ENCODE measurements around the gene ATG3. TPM values are rescaled to one million over a fixed set of nuclear protein-coding genes. Genes with fewer than 3 reads are reported as not detected.
"Not testable (repeated sequence)": the region's sequence is repeated elsewhere in the genome, so short reads cannot be mapped to it uniquely, and the experiment has no call there.

The ATG3 gene
- total and polyA plus RNA-seq, 2 donors (not counting 1 experiment from before 2014, with no cell fraction given): 65.2 to 92.2 TPM

- no peak for DNase-seq (ENCODE audit: low read depth in 2 of 2)
- H2AFZ ChIP-seq (ENCODE audit: low read length): no peak overlapping the region
- no peak overlapping the region for H3K9ac ChIP-seq (ENCODE audit: insufficient read depth, low read length)
- no peak overlapping the region for H3K4me3 ChIP-seq (replicated peaks in 1 of 4; ENCODE audit: control extremely low read depth in 1 of 4, insufficient read depth in 1 of 4, low read depth in 3 of 4, low read length in 4 of 4)
- H3K36me3 ChIP-seq (ENCODE audit: control insufficient read depth, insufficient read depth, low read length): no peaks in the 10 kb centered on the region
- no peaks in the 10 kb centered on the region for H3K9me3 ChIP-seq (ENCODE audit: control insufficient read depth, insufficient read depth, low read depth, low read length)
- H3K4me1 ChIP-seq (ENCODE audit: control insufficient read depth, extremely low read depth, insufficient read depth, low read length): no peaks in the 10 kb centered on the region
- no peak overlapping the region for H3K27ac ChIP-seq (ENCODE audit: insufficient read depth, low read length)
- no peaks in the 10 kb centered on the region for H3K27me3 ChIP-seq (ENCODE audit: control insufficient read depth, insufficient read depth, low read length)
- no peak overlapping the region for H3K4me2 ChIP-seq (ENCODE audit: extremely low read depth, insufficient read depth, low read length)
- no peaks in the 10 kb centered on the region for H4K20me1 ChIP-seq (ENCODE audit: control insufficient read depth, extremely low read depth, insufficient read depth, low read length)
- TF ChIP-seq CTCF (conservative IDR thresholded peaks at IDR 0.05 in 1 of 2, IDR thresholded peaks at IDR 0.05 in 1 of 2; ENCODE audit: low read depth in 1 of 2, low read length in 2 of 2) (no peak), EZH2 (IDR thresholded peaks at IDR 0.05; ENCODE audit: low read length, missing control alignments) (no peak)
- H3K79me2 ChIP-seq (ENCODE audit: control insufficient read depth, insufficient read depth, low read length): no peaks in the 10 kb centered on the region
Measured at GRCh38 chr3:112497897-112498548, 63.7 kb downstream of the ATG3 start.

GRCh38 chr3:112496366-112497067, 65.2 kb downstream of the ATG3 start:
- Histone ChIP-seq H3K4me3 (replicated peaks in 1 of 4; ENCODE audit: control extremely low read depth in 1 of 4, insufficient read depth in 1 of 4, low read depth in 3 of 4, low read length in 4 of 4) (no peak overlapping the region), H3K79me2 (ENCODE audit: control insufficient read depth, insufficient read depth, low read length) (no peaks in the 10 kb centered on the region), H2AFZ (ENCODE audit: low read length) (no peak overlapping the region), H3K4me2 (ENCODE audit: extremely low read depth, insufficient read depth, low read length) (no peak overlapping the region), H3K27me3 (ENCODE audit: control insufficient read depth, insufficient read depth, low read length) (no peaks in the 10 kb centered on the region), H3K4me1 (ENCODE audit: control insufficient read depth, extremely low read depth, insufficient read depth, low read length) (no peaks in the 10 kb centered on the region), H3K9me3 (ENCODE audit: control insufficient read depth, insufficient read depth, low read depth, low read length) (no peaks in the 10 kb centered on the region), H3K36me3 (ENCODE audit: control insufficient read depth, insufficient read depth, low read length) (no peaks in the 10 kb centered on the region), H3K27ac (ENCODE audit: insufficient read depth, low read length) (no peak overlapping the region), H4K20me1 (ENCODE audit: control insufficient read depth, extremely low read depth, insufficient read depth, low read length) (no peaks in the 10 kb centered on the region), H3K9ac (ENCODE audit: insufficient read depth, low read length) (no peak overlapping the region)
- TF ChIP-seq CTCF (conservative IDR thresholded peaks at IDR 0.05 in 1 of 2, IDR thresholded peaks at IDR 0.05 in 1 of 2; ENCODE audit: low read depth in 1 of 2, low read length in 2 of 2) (no peak), EZH2 (IDR thresholded peaks at IDR 0.05; ENCODE audit: low read length, missing control alignments) (no peak)
- no peak for DNase-seq (ENCODE audit: low read depth in 2 of 2)

DNA sequence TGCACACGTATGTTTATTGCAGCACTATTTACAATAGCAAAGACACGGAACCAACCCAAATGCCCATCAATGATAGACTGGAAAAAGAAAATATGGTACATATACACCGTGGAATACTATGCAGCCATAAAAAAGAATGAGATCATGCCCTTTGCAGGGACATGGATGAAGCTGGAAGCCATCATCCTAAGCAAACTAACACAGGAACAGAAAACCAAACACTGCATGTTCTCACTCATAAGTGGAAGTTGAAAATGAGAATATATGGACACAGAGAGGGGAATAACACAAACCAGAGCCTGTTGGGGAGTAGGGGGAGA, 67.4 kb downstream of the ATG3 start:
- H3K9ac ChIP-seq (ENCODE audit: insufficient read depth, low read length); H3K36me3 ChIP-seq (ENCODE audit: control insufficient read depth, insufficient read depth, low read length); H3K4me3 ChIP-seq (replicated peaks in 1 of 4; ENCODE audit: control extremely low read depth in 1 of 4, insufficient read depth in 1 of 4, low read depth in 3 of 4, low read length in 4 of 4); H3K27ac ChIP-seq (ENCODE audit: insufficient read depth, low read length); H2AFZ ChIP-seq (ENCODE audit: low read length); H4K20me1 ChIP-seq (ENCODE audit: control insufficient read depth, extremely low read depth, insufficient read depth, low read length); H3K4me2 ChIP-seq (ENCODE audit: extremely low read depth, insufficient read depth, low read length); DNase-seq (ENCODE audit: low read depth in 2 of 2); H3K4me1 ChIP-seq (ENCODE audit: control insufficient read depth, extremely low read depth, insufficient read depth, low read length); H3K79me2 ChIP-seq (ENCODE audit: control insufficient read depth, insufficient read depth, low read length); H3K27me3 ChIP-seq (ENCODE audit: control insufficient read depth, insufficient read depth, low read length); H3K9me3 ChIP-seq (ENCODE audit: control insufficient read depth, insufficient read depth, low read depth, low read length): not testable (repeated sequence)
